HCT116 (cell line): ENCODE results near the gene MARK1. TPM values are rescaled to one million over a fixed set of nuclear protein-coding genes. Genes with fewer than 3 reads are reported as not detected.

Experiments
- ATAC-seq: fragments of 200-7000 bp; cut with Tn5 transposase; 2 replicates; pipeline ENCODE4 v1.9.1; 2020; ENCODE audit warnings: mild to moderate bottlenecking, moderate library complexity
- BruUV-seq: library from RNA; stranded (reverse); fragments of 400-500 nt; replicated peaks from 2 replicates; lab custom pipeline; 2021; lab: Mats Ljungman, UMichigan
- CTCF ChIA-PET: fragments of 300-600 bp; sonication (Branson Sonifier 250); formaldehyde crosslinking; loops from one replicate; lab custom pipeline; 2021; ENCODE audit warnings: antibody characterized with exemption; lab: Charles Lee
- POLR2A ChIA-PET: fragments of 300-600, 350-600 bp; sonication (Branson Sonifier 250); formaldehyde crosslinking; loops from one replicate; lab custom pipeline; 2021; ENCODE audit warnings: antibody characterized with exemption; lab: Charles Lee
- RAD21 ChIA-PET, 2 experiments: fragments of 300-600 bp; sonication (Branson Sonifier 250); formaldehyde crosslinking; loops; one replicate each; lab custom pipeline; 2023; ENCODE audit warnings: low total read pairs in 2 of 2; ENCODE audit not compliant: uncharacterized antibody in 2 of 2, unreplicated experiment in 2 of 2, low non-redundant PET in 1 of 2; lab: Charles Lee
- DNase-seq: peaks from one replicate; pipeline ENCODE4 v3.0.0-alpha.2; 2010; ENCODE audit warnings: low read depth, low spot score
- H2AFZ ChIP-seq: fragments of 200-600 bp; shearing (Covaris generic), sonication (generic); 2 replicates; pipeline ENCODE4 v1.6.1; 2017; ENCODE audit warnings: low read depth, mixed run types, mixed read lengths, antibody characterized with exemption, low read length; ENCODE audit not compliant: poor library complexity, severe bottlenecking
- H3K27ac ChIP-seq: 2 replicates; pipeline ENCODE4 v1.5.1; 2012; ENCODE audit warnings: low read depth, low read length
- H3K27me3 ChIP-seq: fragments of 200-600 bp; sonication (generic); 2 replicates; pipeline ENCODE4 v1.6.1; 2016; ENCODE audit warnings: mixed run types, low read length, mixed read lengths; ENCODE audit not compliant: insufficient read depth
- H3K36me3 ChIP-seq, 2 experiments: fragments of 200-500 bp in 1 of 2; fragments of 200-600 bp in 1 of 2; sonication (Bioruptor generic) in 1 of 2; sonication (generic) in 1 of 2; 2 replicates each; pipeline versions ENCODE4 v1.5.1 to v1.6.1; 2014 to 2016; ENCODE audit warnings: low read length in 2 of 2, inconsistent platforms in 1 of 2, mixed read lengths in 1 of 2, mixed run types in 1 of 2; ENCODE audit not compliant: insufficient read depth in 2 of 2, control insufficient read depth in 1 of 2
- H3K4me1 ChIP-seq, 2 experiments: fragments of 200-600 bp in 1 of 2; sonication (generic) in 1 of 2; 2 replicates each; pipeline versions ENCODE4 v1.5.1 to v1.6.1; 2012 to 2017; ENCODE audit warnings: low read length in 2 of 2, inconsistent platforms in 1 of 2, mild to moderate bottlenecking in 1 of 2, mixed read lengths in 1 of 2, mixed run types in 1 of 2, moderate library complexity in 1 of 2; ENCODE audit not compliant: insufficient read depth in 2 of 2, control insufficient read depth in 1 of 2
- H3K4me2 ChIP-seq: fragments of 200-600 bp; sonication (generic); 2 replicates; pipeline ENCODE4 v1.6.1; 2017; ENCODE audit warnings: mixed run types, low read length, mixed read lengths
- H3K4me3 ChIP-seq, 2 experiments: fragments of 200-600 bp in 1 of 2; sonication (generic) in 1 of 2; replicated peaks in 1 of 2; 2 replicates each; pipeline ENCODE4 v1.5.1; 2011 to 2016; ENCODE audit warnings: low read length in 2 of 2, control low read depth in 1 of 2, low read depth in 1 of 2, mild to moderate bottlenecking in 1 of 2, mixed read lengths in 1 of 2, mixed run types in 1 of 2
- H3K79me2 ChIP-seq: fragments of 200-600 bp; sonication (generic); 2 replicates; pipeline ENCODE4 v1.6.1; 2017; ENCODE audit warnings: mild to moderate bottlenecking, mixed run types, low read length, moderate library complexity, mixed read lengths; ENCODE audit not compliant: insufficient read depth
- H3K9ac ChIP-seq: fragments of 200-600 bp; sonication (generic); 2 replicates; pipeline ENCODE4 v1.6.1; 2016; ENCODE audit warnings: low read length, mixed read lengths
- H3K9me2 ChIP-seq: fragments of 200-600 bp; sonication (generic), shearing (Covaris generic); 2 replicates; pipeline ENCODE4 v1.6.1; 2017; ENCODE audit warnings: mixed run types, mild to moderate bottlenecking, moderate library complexity; ENCODE audit not compliant: insufficient read depth
- H3K9me3 ChIP-seq, 2 experiments: fragments of 200-500 bp in 1 of 2; fragments of 200-600 bp in 1 of 2; sonication (Bioruptor generic) in 1 of 2; sonication (generic) in 1 of 2; 2 replicates each; pipeline ENCODE4 v1.6.1; 2014 to 2017; ENCODE audit warnings: low read length in 2 of 2, mixed read lengths in 2 of 2, inconsistent platforms in 1 of 2, low read depth in 1 of 2, mild to moderate bottlenecking in 1 of 2, mixed run types in 1 of 2, moderate library complexity in 1 of 2; ENCODE audit not compliant: control insufficient read depth in 1 of 2, insufficient read depth in 1 of 2
- H4K20me1 ChIP-seq: fragments of 200-600 bp; sonication (generic), shearing (Covaris generic); 2 replicates; pipeline ENCODE4 v1.6.1; 2017; ENCODE audit warnings: mixed run types, mild to moderate bottlenecking, moderate library complexity; ENCODE audit not compliant: insufficient read depth
- ELF1 ChIP-seq: IDR thresholded peaks from 2 replicates; pipeline ENCODE4 v1.6.1; 2012; ENCODE audit warnings: low read depth, borderline replicate concordance
- FOSL1 ChIP-seq: IDR thresholded peaks from 2 replicates; pipeline ENCODE4 v1.6.1; 2012; ENCODE audit warnings: low read depth
- REST ChIP-seq: IDR thresholded peaks from 2 replicates; pipeline ENCODE4 v1.6.1; 2012; ENCODE audit warnings: low read depth
- TCF7L2 ChIP-seq: IDR thresholded peaks from 2 replicates; pipeline ENCODE4 v1.7.0; 2011; ENCODE audit warnings: borderline replicate concordance, inconsistent platforms; ENCODE audit not compliant: insufficient read depth, insufficient read length; ENCODE audit errors: extremely low read depth
- ZBTB33 ChIP-seq: IDR thresholded peaks from 2 replicates; pipeline ENCODE4 v1.6.1; 2011; ENCODE audit warnings: mild to moderate bottlenecking, low read length, moderate library complexity; ENCODE audit not compliant: insufficient replicate concordance; ENCODE audit errors: extremely low read depth
- intact Hi-C: fragments of 100-400 bp; cut with micrococcal nuclease; formaldehyde crosslinking; loops from 2 replicates; pipeline ENCODE4 v1.10.0; 2022
- total RNA-seq: library from RNA; stranded (reverse); gene quantifications from one replicate; pipeline ENCODE4 v1.2.1, GENCODE V29; 2021; ENCODE audit not compliant: unreplicated experiment

Gene MARK1
- total RNA-seq, 1 experiment from 2014 or later = 3.6 TPM

DNA sequence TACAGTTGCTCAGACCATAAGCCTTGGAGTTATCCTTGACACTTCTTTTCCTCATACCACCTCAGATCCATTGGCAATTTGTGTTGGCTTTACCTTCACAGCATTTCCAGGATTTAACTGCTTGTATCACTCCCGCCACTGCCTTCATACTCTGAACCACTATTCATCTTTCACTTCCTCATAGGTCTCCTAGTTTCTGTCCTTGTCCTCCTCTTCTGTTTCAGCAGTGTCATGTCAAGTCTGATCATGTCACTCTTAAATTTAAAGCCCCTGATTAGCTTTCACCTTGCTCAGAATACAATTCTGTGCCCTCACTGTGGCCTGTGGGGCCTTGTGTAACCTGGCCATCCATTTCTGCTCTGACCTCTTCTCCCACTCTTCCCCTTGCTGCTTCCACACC, 127.6 kb downstream of the MARK1 start:
- no peaks in the 10 kb centered on the region for H3K27me3 ChIP-seq
- no peak overlapping the region for H2AFZ ChIP-seq
- TF ChIP-seq TCF7L2 (no peak), REST (no peak), ELF1 (no peak), ZBTB33 (no peak), FOSL1 (no peak)

More for the DNA sequence above, 127.6 kb downstream of the MARK1 start:
- Histone ChIP-seq H3K9me3 (no peaks in the 10 kb centered on the region), H3K4me2 (no peak overlapping the region), H4K20me1 (no peaks in the 10 kb centered on the region), H3K27ac (no peak overlapping the region), H3K36me3 (no peaks in the 10 kb centered on the region), H3K4me3 (no peak overlapping the region), H3K4me1 (no peaks in the 10 kb centered on the region), H3K9ac (no peak overlapping the region), H3K9me2 (no peaks in the 10 kb centered on the region), H3K79me2 (no peaks in the 10 kb centered on the region)
- ChIA-PET CTCF (no interaction called here), RAD21 (no interaction called here), POLR2A (no interaction called here)
- no TSS peak for BruUV-seq
- DNase-seq (no peak), ATAC-seq (no peak)
- intact Hi-C loops = no loop called here
